HepG2 (cell line): Measurements from ENCODE around the gene GPBAR1.

Experiments
- BCL6 ChIP-seq: IDR thresholded peaks from 2 replicates; pipeline ENCODE4 v1.6.1; 2016; ENCODE audit warnings: missing genetic modification reagents, missing compliant biosample characterization
- CCDC6 ChIP-seq: sonication (generic); formaldehyde crosslinking; IDR thresholded peaks from 2 replicates; pipeline ENCODE4 v1.8.1; 2022; ENCODE audit warnings: mild to moderate bottlenecking, missing genetic modification reagents, moderate library complexity
- CHD2 ChIP-seq: IDR thresholded peaks from 2 replicates; pipeline ENCODE4 v1.6.1; 2011; ENCODE audit warnings: low read depth, low read length, improper control_type of control experiment
- KDM4B ChIP-seq: sonication (generic); formaldehyde crosslinking; IDR thresholded peaks from 2 replicates; pipeline ENCODE4 v1.4.0; 2020; ENCODE audit warnings: missing genetic modification reagents
- MIER2 ChIP-seq: IDR thresholded peaks from 2 replicates; pipeline ENCODE4 v1.6.1; 2016; ENCODE audit warnings: missing biosample characterization, missing genetic modification reagents
- TAF1 ChIP-seq: sonication (generic); formaldehyde crosslinking; IDR thresholded peaks from 2 replicates; pipeline ENCODE4 v1.4.0; 2020; ENCODE audit warnings: missing genetic modification reagents
- ZBTB38 ChIP-seq: sonication (generic); formaldehyde crosslinking; IDR thresholded peaks from 2 replicates; pipeline ENCODE4 v1.5.1; 2020; ENCODE audit warnings: mild to moderate bottlenecking, missing genetic modification reagents
- ZNF446 ChIP-seq: sonication (generic); formaldehyde crosslinking; IDR thresholded peaks from 2 replicates; pipeline ENCODE4 v1.5.0; 2020; ENCODE audit warnings: mild to moderate bottlenecking, missing genetic modification reagents
- TF ChIP-seq, protein P1 (sequence below): sonication (generic); formaldehyde crosslinking; IDR thresholded peaks from 2 replicates; pipeline ENCODE4 v1.5.0; 2020; ENCODE audit warnings: missing genetic modification reagents, mild to moderate bottlenecking, borderline replicate concordance

DNA sequence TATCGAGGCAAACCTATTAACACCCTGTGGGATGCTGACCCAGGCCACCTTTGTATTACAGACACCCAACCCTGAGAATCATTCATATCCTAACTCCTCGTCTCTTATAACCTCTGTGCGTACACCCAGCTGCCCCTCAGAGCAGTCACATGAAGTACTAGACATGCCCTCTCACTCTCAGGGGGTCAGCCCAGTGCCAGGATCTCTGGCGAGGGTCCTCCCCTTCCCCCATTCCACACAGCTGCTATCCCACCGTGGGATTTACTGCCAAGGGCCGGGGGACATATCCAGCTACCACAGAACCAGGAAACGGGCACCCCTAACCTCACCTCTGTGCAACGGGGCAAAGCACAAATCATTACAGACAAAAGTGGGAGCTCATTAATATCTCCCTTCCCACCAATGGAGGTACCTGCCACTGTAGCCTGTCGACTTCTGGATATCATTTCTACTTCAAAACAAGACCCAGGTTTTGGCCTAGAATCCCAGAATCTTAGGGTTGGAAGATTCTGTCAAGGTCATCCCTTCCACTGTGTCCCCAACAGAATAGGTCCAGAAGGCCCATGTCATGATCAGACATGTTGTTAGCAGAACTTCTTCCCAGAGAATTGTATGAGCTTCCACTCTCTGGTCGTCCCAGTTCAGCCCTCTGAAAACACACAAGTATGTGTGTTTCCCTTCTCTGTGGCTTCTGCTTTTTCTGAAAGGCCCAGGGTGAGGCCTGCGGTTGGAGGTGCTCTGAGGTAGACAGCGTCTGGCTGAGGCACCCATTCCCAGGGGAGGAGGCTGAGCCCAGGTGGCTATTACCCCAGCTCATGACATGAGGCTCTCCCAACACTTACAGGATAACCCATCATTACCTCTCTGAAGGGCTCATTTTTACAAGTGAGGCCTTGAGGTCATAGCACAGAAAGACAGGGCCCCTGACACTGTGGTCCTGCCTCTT, 29.8 kb downstream of the GPBAR1 start:
- TF ChIP-seq CHD2, result no peak
- no peak for TF ChIP-seq KDM4B (CRISPR knock-in tag)
- no peak for TF ChIP-seq ZBTB38 (CRISPR knock-in tag)
- TF ChIP-seq MIER2 (CRISPR knock-in tag), result no peak
- no peak for TF ChIP-seq ZNF446 (CRISPR knock-in tag)
- no peak for TF ChIP-seq CCDC6 (CRISPR knock-in tag)
- TF ChIP-seq, protein P1, sequence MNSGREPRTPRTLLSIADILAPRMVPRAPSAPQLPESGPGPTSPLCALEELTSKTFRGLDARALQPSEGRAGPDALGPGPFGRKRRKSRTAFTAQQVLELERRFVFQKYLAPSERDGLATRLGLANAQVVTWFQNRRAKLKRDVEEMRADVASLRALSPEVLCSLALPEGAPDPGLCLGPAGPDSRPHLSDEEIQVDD (CRISPR knock-in tag), result no peak
- TF ChIP-seq TAF1 (CRISPR knock-in tag), result no peak
- TF ChIP-seq BCL6 (CRISPR knock-in tag), result 0 out of 2 replicates have a peak, but pooled peaks have one; percentile 10
